GM19238 (cell line): ENCODE data around the gene FBF1.
"Not testable (repeated sequence)": the region's sequence is repeated elsewhere in the genome, so short reads cannot be mapped to it uniquely, and the experiment has no call there.

ENCODE experiments used
- DNase-seq: peaks from one replicate; pipeline ENCODE4 v3.0.0; 2011; ENCODE audit warnings: low spot score; ENCODE audit not compliant: insufficient read length

The FBF1 gene

GRCh38 chr17:75940727-75941441 is at the start of gene FBF1:
FBF1 (minus strand) TSS chr17:75941042; CDS start chr17:75938149, 2,893 bp downstream.
- peak; percentile 97 for DNase-seq

- DNase-seq = no peak
Observed at GRCh38 chr17:75987041-75987440, 46.2 kb upstream of the FBF1 start.

- DNase-seq = no peak
Observed at GRCh38 chr17:75985986-75986385, 45.1 kb upstream of the FBF1 start.

- no peak for DNase-seq
Observed at GRCh38 chr17:75983501-75984181, 42.8 kb upstream of the FBF1 start.

GRCh38 chr17:75981019-75981615 is 40.3 kb upstream of the FBF1 start:
- DNase-seq = no peak

GRCh38 chr17:75980188-75981018 is 39.6 kb upstream of the FBF1 start:
- no peak for DNase-seq

GRCh38 chr17:75979705-75980187 is 38.9 kb upstream of the FBF1 start:
- DNase-seq = no peak

- peak; percentile 85 for DNase-seq
Observed at GRCh38 chr17:75978938-75979704, 38.3 kb upstream of the FBF1 start, which contains the start of the genes ACOX1 and TEN1. ACOX1 (minus strand) TSS chr17:75979166; CDS start chr17:75979073, 93 bp downstream. TEN1 (plus strand) TSS chr17:75979240; CDS start chr17:75986193, 6,953 bp downstream.

- DNase-seq = no peak
Observed at GRCh38 chr17:75976175-75976848, 35.5 kb upstream of the FBF1 start.

- DNase-seq = no peak
Observed at GRCh38 chr17:75975757-75976174, 34.9 kb upstream of the FBF1 start.

GRCh38 chr17:75975187-75975586 is 34.3 kb upstream of the FBF1 start:
- DNase-seq = not testable (repeated sequence)

- no peak for DNase-seq
Observed at GRCh38 chr17:75970626-75971025, 29.8 kb upstream of the FBF1 start.

- DNase-seq = no peak
Observed at GRCh38 chr17:75970011-75970523, 29.2 kb upstream of the FBF1 start.

- DNase-seq = not testable (repeated sequence)
Observed at GRCh38 chr17:75969044-75969443, 28.2 kb upstream of the FBF1 start.

- no peak for DNase-seq
Observed at GRCh38 chr17:75965468-75965867, 24.6 kb upstream of the FBF1 start.

- no peak for DNase-seq
Observed at GRCh38 chr17:75959839-75960511, 19.1 kb upstream of the FBF1 start.

- DNase-seq = no peak
Observed at GRCh38 chr17:75959051-75959838, 18.4 kb upstream of the FBF1 start.

GRCh38 chr17:75950855-75951554 is 10.2 kb upstream of the FBF1 start:
- no peak for DNase-seq
